Measurements from ENCODE around the gene LRRC3C.

- TF ChIP-seq POLR2A (IDR thresholded peaks at IDR 0.05; ENCODE audit: low read length) (no peak), GATA1 (IDR thresholded peaks at IDR 0.05; ENCODE audit: low read depth, low read length) (no peak)
These were observed 53.7 kb downstream of the LRRC3C start for GRCh38 chr17:39981207-39981741.

All from erythroblast (primary cell).